ENCODE measurements around the gene ANK2. TPM values are rescaled to one million over a fixed set of nuclear protein-coding genes. Genes with fewer than 3 reads are reported as not detected.

The ANK2 gene
- total RNA-seq, 4 donors from 2014 or later: 27.4 to 142 (median 47.2) TPM

DNA sequence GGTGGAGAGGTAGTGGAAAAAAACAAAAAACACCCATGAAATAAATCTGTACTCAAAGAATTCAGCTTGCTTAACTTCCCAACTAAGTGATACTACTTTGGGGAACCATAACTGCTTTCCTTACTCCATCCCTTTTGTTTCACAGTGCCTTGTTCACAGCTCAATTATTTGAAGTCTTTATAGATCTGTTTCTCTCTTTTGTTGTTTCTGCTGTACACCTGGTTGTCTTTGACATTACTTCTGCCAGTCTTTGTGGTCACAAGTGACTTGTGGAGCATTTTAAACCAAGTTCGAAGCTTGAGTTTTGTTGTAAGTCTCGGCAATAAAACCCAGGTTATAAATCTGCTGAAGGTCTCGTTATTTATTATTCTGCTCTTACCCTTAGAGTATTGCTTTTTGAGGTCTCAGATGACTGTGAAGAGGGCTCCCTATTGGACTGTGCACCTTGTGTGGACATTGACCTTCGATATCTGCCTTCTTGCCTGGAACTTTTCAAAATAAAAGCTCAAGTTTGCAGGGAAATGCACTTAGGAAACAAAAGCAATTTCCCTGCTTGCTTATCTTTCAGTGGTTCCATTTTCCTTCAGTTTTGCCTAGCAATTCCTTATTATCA, 59.8 kb downstream of the ANK2 start:
- H3K4me3 ChIP-seq: no peak overlapping the region
- DNase-seq: no peak
- TF ChIP-seq, protein P1, sequence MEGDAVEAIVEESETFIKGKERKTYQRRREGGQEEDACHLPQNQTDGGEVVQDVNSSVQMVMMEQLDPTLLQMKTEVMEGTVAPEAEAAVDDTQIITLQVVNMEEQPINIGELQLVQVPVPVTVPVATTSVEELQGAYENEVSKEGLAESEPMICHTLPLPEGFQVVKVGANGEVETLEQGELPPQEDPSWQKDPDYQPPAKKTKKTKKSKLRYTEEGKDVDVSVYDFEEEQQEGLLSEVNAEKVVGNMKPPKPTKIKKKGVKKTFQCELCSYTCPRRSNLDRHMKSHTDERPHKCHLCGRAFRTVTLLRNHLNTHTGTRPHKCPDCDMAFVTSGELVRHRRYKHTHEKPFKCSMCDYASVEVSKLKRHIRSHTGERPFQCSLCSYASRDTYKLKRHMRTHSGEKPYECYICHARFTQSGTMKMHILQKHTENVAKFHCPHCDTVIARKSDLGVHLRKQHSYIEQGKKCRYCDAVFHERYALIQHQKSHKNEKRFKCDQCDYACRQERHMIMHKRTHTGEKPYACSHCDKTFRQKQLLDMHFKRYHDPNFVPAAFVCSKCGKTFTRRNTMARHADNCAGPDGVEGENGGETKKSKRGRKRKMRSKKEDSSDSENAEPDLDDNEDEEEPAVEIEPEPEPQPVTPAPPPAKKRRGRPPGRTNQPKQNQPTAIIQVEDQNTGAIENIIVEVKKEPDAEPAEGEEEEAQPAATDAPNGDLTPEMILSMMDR (IDR thresholded peaks at IDR 0.05): no peak
- no peak for TF ChIP-seq POLR2A (IDR thresholded peaks at IDR 0.05)
- H3K27me3 ChIP-seq: no peaks in the 10 kb centered on the region
- H3K36me3 ChIP-seq: no peaks in the 10 kb centered on the region
- H3K9me3 ChIP-seq: no peaks in the 10 kb centered on the region
- H3K4me1 ChIP-seq: no peaks in the 10 kb centered on the region
- intact Hi-C loops (cut with DNase I; ENCODE audit: low total_unique reads): no loop called here
- no peak overlapping the region for H3K27ac ChIP-seq

DNA sequence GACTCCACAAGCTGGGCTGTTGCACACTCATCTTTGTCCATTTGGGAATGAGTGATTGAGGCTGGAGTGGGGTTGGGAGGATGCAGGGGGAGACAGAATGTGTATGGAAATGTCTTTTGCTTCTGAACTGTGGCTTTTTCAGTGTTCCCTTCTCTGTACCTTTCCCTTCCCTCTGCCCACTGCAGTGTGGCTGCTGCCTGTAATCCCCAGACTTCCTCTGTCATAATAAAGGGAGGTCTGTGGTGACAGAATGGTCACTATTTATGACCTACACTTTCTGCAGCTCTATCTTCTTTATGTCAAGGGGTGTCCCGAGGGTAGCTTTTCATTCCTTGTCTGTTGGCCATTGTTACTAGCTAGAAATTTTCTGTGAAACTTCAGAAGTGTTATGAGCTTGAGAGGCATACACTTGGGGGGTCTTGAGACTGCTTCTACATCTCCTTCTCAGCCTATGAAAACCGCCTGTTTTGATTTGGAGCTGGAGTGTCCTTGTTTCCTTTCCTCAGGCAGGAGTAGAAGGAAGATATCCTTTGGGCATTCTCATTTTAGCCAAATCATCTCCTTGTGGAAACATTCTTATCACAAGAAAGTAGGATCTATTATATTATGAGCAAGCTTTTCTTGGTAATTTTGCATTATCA, 63.0 kb downstream of the ANK2 start:
- intact Hi-C loops (cut with DNase I; ENCODE audit: low total_unique reads): no loop called here
- TF ChIP-seq, protein P1 (IDR thresholded peaks at IDR 0.05): no peak
- no peak for TF ChIP-seq POLR2A (IDR thresholded peaks at IDR 0.05)
- no peaks in the 10 kb centered on the region for H3K4me1 ChIP-seq

DNA sequence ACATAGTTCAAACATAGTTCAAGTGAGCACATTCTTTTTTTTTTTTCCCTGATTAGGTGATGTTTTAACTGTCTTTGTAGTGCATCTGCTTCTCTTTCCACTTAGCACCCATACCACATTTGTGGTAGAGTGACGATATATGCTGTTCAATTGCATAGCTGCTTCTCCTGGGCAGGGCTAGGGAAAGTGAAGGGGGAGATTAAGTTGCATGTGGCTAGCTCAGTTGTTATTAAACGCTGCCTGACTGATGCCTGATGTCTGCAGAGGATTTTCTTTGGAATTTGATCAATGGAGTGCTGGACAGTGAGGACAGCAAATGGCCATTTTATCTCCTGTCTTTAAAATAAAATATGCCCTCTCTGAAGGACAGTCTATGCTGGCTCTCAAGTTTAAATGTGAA, 63.7 kb downstream of the ANK2 start:
- H3K36me3 ChIP-seq: no peaks in the 10 kb centered on the region
- no peaks in the 10 kb centered on the region for H3K4me1 ChIP-seq
- intact Hi-C loops (cut with DNase I; ENCODE audit: low total_unique reads): no loop called here

More for the DNA sequence above, 63.0 kb downstream of the ANK2 start:
- no peak overlapping the region for H3K27ac ChIP-seq
- no peak overlapping the region for H3K4me3 ChIP-seq
- no peak for DNase-seq
- no peaks in the 10 kb centered on the region for H3K27me3 ChIP-seq
- no peaks in the 10 kb centered on the region for H3K9me3 ChIP-seq
- H3K36me3 ChIP-seq: no peaks in the 10 kb centered on the region

DNA sequence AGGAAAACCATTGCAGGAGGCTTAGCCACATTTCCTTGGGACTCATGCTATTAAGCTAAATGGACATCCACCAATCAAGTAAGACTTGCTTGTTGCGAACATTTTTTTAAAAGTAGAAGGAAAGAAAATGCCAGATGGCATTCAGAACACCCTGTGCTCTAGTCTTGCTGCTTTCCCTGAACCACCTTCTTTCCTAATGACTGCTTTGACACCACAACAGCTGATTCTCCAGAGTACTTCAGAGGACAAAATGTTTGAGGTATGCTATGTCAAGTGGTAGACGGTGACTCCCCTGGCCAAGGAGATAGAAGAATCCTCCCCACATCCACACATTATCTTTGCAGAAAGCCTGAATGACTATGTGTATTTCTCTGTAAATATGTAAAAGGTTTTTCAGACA, 65.4 kb downstream of the ANK2 start:
- Histone ChIP-seq H3K27me3 (no peaks in the 10 kb centered on the region), H3K9me3 (no peaks in the 10 kb centered on the region), H3K36me3 (no peaks in the 10 kb centered on the region), H3K4me1 (no peaks in the 10 kb centered on the region), H3K27ac (no peak overlapping the region), H3K4me3 (no peak overlapping the region)
- TF ChIP-seq, protein P1 (IDR thresholded peaks at IDR 0.05): no peak
- no peak for TF ChIP-seq POLR2A (IDR thresholded peaks at IDR 0.05)
- no peak for DNase-seq
- intact Hi-C loops (cut with DNase I; ENCODE audit: low total_unique reads): no loop called here

More for the DNA sequence above, 63.7 kb downstream of the ANK2 start:
- H3K27ac ChIP-seq: no peak overlapping the region
- no peak overlapping the region for H3K4me3 ChIP-seq
- H3K27me3 ChIP-seq: no peaks in the 10 kb centered on the region
- no peak for TF ChIP-seq POLR2A (IDR thresholded peaks at IDR 0.05)
- TF ChIP-seq, protein P1 (IDR thresholded peaks at IDR 0.05): no peak
- H3K9me3 ChIP-seq: no peaks in the 10 kb centered on the region
- no peak for DNase-seq

All from uterus (tissue), 4 donors.